HepG2 (cell line): Measurements from ENCODE around the gene SART1. TPM values are rescaled to one million over a fixed set of nuclear protein-coding genes. Genes with fewer than 3 reads are reported as not detected.

ENCODE experiments used
- CAMTA2 ChIP-seq: sonication (generic); formaldehyde crosslinking; IDR thresholded peaks from 2 replicates; pipeline ENCODE4 v1.4.0; 2020; ENCODE audit warnings: mild to moderate bottlenecking, missing genetic modification reagents, borderline replicate concordance
- EEA1 ChIP-seq: sonication (generic); formaldehyde crosslinking; IDR thresholded peaks from 2 replicates; pipeline ENCODE4 v1.5.1; 2020; ENCODE audit warnings: mild to moderate bottlenecking, missing genetic modification reagents, borderline replicate concordance
- ETS1 ChIP-seq: sonication (generic); formaldehyde crosslinking; IDR thresholded peaks from 2 replicates; pipeline ENCODE4 v1.4.0; 2020; ENCODE audit warnings: missing genetic modification reagents
- FOXK2 ChIP-seq: fragments of 450-650 bp; IDR thresholded peaks from 2 replicates; pipeline ENCODE4 v1.6.1; 2016
- HMGXB4 ChIP-seq, 2 experiments: sonication (generic) in 1 of 2; formaldehyde crosslinking in 1 of 2; IDR thresholded peaks; 2 replicates each; pipeline versions ENCODE4 v1.4.0 to v1.6.1; 2018 to 2020; ENCODE audit warnings: missing genetic modification reagents in 2 of 2, borderline replicate concordance in 1 of 2, low read depth in 1 of 2, mild to moderate bottlenecking in 1 of 2, missing biosample characterization in 1 of 2
- MBD4 ChIP-seq: IDR thresholded peaks from 2 replicates; pipeline ENCODE4 v1.6.1; 2012; ENCODE audit warnings: low read length, inconsistent platforms, borderline replicate concordance
- MED1 ChIP-seq: sonication (generic); formaldehyde crosslinking; IDR thresholded peaks from 2 replicates; pipeline ENCODE4 v1.4.0; 2020; ENCODE audit warnings: missing genetic modification reagents
- MYNN ChIP-seq: sonication (generic); formaldehyde crosslinking; IDR thresholded peaks from 2 replicates; pipeline ENCODE4 v1.4.0; 2020; ENCODE audit warnings: mild to moderate bottlenecking, low read depth, missing genetic modification reagents
- NFIC ChIP-seq: IDR thresholded peaks from 2 replicates; pipeline ENCODE4 v1.6.1; 2012; ENCODE audit warnings: mild to moderate bottlenecking, low read length, inconsistent platforms
- NR0B2 ChIP-seq: sonication (generic); formaldehyde crosslinking; IDR thresholded peaks from 2 replicates; pipeline ENCODE4 v1.4.0; 2020; ENCODE audit warnings: mild to moderate bottlenecking, missing genetic modification reagents
- ONECUT2 ChIP-seq: sonication (generic); formaldehyde crosslinking; IDR thresholded peaks from 2 replicates; pipeline ENCODE4 v1.4.0; 2020; ENCODE audit warnings: missing genetic modification reagents
- PCBP2 ChIP-seq: fragments of 200-400 bp; formaldehyde crosslinking; optimal IDR thresholded peaks from 2 replicates; pipeline ENCODE3; 2018; ENCODE audit warnings: low read length, low read depth; ENCODE audit not compliant: poor library complexity, severe bottlenecking
- POLR2AphosphoS2 ChIP-seq: IDR thresholded peaks from 2 replicates; pipeline ENCODE4 v1.6.1; 2011; ENCODE audit warnings: low read depth, low read length, improper control_type of control experiment
- PRPF4 ChIP-seq: fragments of 200-400 bp; formaldehyde crosslinking; IDR thresholded peaks from 2 replicates; pipeline ENCODE4 v1.6.1; 2016; ENCODE audit warnings: low read length, low read depth; ENCODE audit not compliant: poor library complexity, severe bottlenecking
- SETDB1 ChIP-seq: sonication (generic); formaldehyde crosslinking; IDR thresholded peaks from 2 replicates; pipeline ENCODE4 v1.5.1; 2020; ENCODE audit warnings: missing genetic modification reagents, mild to moderate bottlenecking, borderline replicate concordance
- SIX4 ChIP-seq: sonication (generic); formaldehyde crosslinking; IDR thresholded peaks from 2 replicates; pipeline ENCODE4 v1.4.0; 2020; ENCODE audit warnings: missing genetic modification reagents
- TCF12 ChIP-seq, 2 experiments: fragments of 450-650 bp in 1 of 2; sonication (generic) in 1 of 2; formaldehyde crosslinking in 1 of 2; IDR thresholded peaks; 2 replicates each; pipeline versions ENCODE4 v1.6.1 to v1.8.0; 2017 to 2022; ENCODE audit warnings: antibody characterized with exemption in 1 of 2, mild to moderate bottlenecking in 1 of 2, missing genetic modification reagents in 1 of 2, moderate library complexity in 1 of 2
- TERF1 ChIP-seq: sonication (generic); formaldehyde crosslinking; IDR thresholded peaks from 2 replicates; pipeline ENCODE4 v1.8.0; 2022; ENCODE audit warnings: mild to moderate bottlenecking, missing genetic modification reagents, moderate library complexity
- ZNF639 ChIP-seq: conservative IDR thresholded peaks from 2 replicates; pipeline ENCODE4 v1.6.1; 2018; ENCODE audit warnings: missing genetic modification reagents
- ZNF709 ChIP-seq: sonication (generic); formaldehyde crosslinking; IDR thresholded peaks from 2 replicates; pipeline ENCODE4 v1.5.0; 2020; ENCODE audit warnings: mild to moderate bottlenecking, missing genetic modification reagents
- ZNF772 ChIP-seq: sonication (generic); formaldehyde crosslinking; IDR thresholded peaks from 2 replicates; pipeline ENCODE4 v1.5.0; 2020; ENCODE audit warnings: mild to moderate bottlenecking, missing genetic modification reagents
- polyA plus RNA-seq, 8 experiments: library from polyadenylated mRNA; depleted of rRNA in 3 of 8; stranded (reverse) in 7 of 8; unstranded in 1 of 8; fragments of >200 nt; fragmentation: Illumina TruSeq in 4 of 8; extraction: Trizol in 4 of 8; gene quantifications; 2 replicates each; pipeline versions ENCODE4 v1.2.1 to v1.2.3, GENCODE V29; 2011 to 2016; ENCODE audit warnings: low read depth in 4 of 8, missing spikeins in 1 of 8, mixed read lengths in 1 of 8; ENCODE audit not compliant: insufficient read depth in 1 of 8
- total RNA-seq, 5 experiments: library from RNA; depleted of rRNA; stranded (reverse); fragments of >200 nt; fragmentation: Illumina TruSeq; extraction: Trizol; gene quantifications; 2 replicates each; pipeline ENCODE4 v1.2.3, GENCODE V29; 2016; ENCODE audit warnings: low read depth in 1 of 5
- TF ChIP-seq, protein P1 (sequence below): sonication (generic); formaldehyde crosslinking; IDR thresholded peaks from 2 replicates; pipeline ENCODE4 v1.5.1; 2020; ENCODE audit warnings: missing genetic modification reagents, mild to moderate bottlenecking, borderline replicate concordance

The SART1 gene
- total and polyA plus RNA-seq, 2 of the 13 experiments (the other 11 are each of a cell fraction or from before 2014, with no cell fraction given) = 11.3 to 22.5 TPM

DNA sequence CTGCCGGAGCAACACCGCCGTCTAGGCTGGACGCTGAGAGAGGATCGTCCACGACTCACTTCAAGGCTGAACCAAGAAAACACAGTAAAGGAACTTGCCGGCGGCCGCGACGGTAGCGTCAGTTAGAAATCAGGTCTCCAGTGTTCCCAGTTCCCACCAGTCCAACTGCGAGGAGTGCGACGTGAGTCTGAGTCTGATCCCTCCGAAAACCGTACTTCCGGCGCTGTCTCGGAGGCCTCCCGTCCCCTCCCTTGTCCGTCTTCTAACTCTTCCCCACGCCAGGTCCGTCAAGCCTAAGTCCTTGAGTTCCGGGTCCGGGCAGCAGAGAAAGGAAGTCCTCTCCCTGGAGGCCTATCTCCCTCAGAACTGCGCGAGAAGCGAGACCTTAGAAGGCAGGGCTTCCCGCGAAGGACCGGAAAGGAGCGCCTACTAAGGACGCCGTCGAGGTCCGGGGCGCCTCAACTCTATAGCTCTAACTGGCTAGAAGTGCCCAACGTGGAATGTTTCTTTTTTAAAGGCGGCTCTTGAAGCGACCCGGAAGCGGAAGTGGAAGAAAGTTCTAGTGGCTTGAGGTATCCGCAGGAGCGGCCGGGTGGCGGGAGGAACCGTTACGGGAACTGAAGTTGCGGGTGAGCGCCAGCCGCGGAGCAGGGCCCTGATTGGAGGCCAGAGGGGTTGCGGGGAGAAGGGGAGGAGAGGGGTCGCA is 40.6 kb downstream of the SART1 start, which contains the start of the genes BANF1 and EIF1AD (continued):
- 0 out of 2 replicates have a peak, but pooled peaks have one; percentile 10 for TF ChIP-seq FOXK2
- TF ChIP-seq ETS1 (CRISPR knock-in tag) = no peak
- TF ChIP-seq ZNF709 (CRISPR knock-in tag) = peak; percentile 26; the same call in 1 of the 2 replicates
- peak; percentile 90; the same call in 1 of the 2 replicates for TF ChIP-seq SETDB1 (CRISPR knock-in tag)
- TF ChIP-seq EEA1 (CRISPR knock-in tag) = peak; percentile 56; the same call in 1 of the 2 replicates
- peak; percentile 97 for TF ChIP-seq ZNF639
- no peak for TF ChIP-seq ONECUT2 (CRISPR knock-in tag)
- TF ChIP-seq HMGXB4 (CRISPR knock-in tag; IDR thresholded peaks at IDR 0.05; ENCODE audit: borderline replicate concordance in 1 of 2, low read depth in 1 of 2) = peak; percentile 90 to 95
- TF ChIP-seq NFIC = no peak
- peak; percentile 51; the same call in 1 of the 2 replicates for TF ChIP-seq SIX4
- no peak for TF ChIP-seq POLR2AphosphoS2
- TF ChIP-seq, protein P1, sequence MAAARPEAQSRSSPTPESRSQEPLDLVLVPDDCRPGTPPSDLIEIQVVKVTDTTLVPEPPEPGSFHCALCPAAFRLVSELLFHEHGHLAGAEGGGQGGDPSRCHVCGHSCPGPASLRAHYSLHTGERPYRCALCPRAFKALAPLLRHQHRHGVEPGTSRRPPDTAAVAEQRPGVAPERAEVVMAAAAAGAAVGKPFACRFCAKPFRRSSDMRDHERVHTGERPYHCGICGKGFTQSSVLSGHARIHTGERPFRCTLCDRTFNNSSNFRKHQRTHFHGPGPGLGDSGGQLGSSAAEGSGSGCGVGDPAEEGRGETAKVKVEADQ (CRISPR knock-in tag) = no peak
- TF ChIP-seq ZNF772 (CRISPR knock-in tag) = no peak; the same call in 1 of the 2 replicates
- TF ChIP-seq NR0B2 (CRISPR knock-in tag) = no peak
- TF ChIP-seq MYNN (CRISPR knock-in tag) = 0 out of 2 replicates have a peak, but pooled peaks have one; percentile 23
- no peak for TF ChIP-seq PRPF4
- no peak for TF ChIP-seq TERF1 (CRISPR knock-in tag)
- TF ChIP-seq TCF12 (IDR thresholded peaks at IDR 0.05) = no peak
- no peak for TF ChIP-seq TCF12 (CRISPR knock-in tag; IDR thresholded peaks at IDR 0.05)
- TF ChIP-seq CAMTA2 (CRISPR knock-in tag) = 0 out of 2 replicates have a peak, but pooled peaks have one; percentile 75
- TF ChIP-seq PCBP2 = no peak
- TF ChIP-seq MED1 (CRISPR knock-in tag) = peak; percentile 75
- TF ChIP-seq MBD4 = no peak
